ENCODE data around the gene KRT6B. TPM values are rescaled to one million over a fixed set of nuclear protein-coding genes. Genes with fewer than 3 reads are reported as not detected.

Gene KRT6B
- total RNA-seq, 1 experiment from 2014 or later = not detected

DNA sequence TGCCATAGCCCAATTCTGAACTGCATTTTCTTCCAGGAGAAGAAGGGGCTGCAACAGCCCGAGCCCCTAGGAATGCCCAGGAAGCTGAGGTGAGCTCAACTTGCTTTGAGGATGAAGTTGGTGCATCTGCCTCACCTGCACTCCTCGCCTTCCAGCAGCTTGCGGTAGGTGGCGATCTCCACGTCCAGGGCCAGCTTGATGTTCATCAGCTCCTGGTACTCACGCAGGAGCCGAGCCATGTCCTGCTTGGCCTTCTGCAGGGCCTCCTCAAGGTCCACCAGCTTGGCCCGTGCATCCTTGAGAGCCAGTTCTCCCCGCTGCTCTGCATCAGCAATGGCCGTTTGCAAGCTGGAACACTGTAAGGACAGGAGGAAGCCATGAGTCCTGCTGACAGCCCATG, 23.8 kb downstream of the KRT6B start:
- ChIA-PET CTCF (interaction anchor here (1.2 to 4.3 kb wide), 2 partner anchors 13 to 32 kb away, joined by 5 to 11 read pairs; no protein-coding TSS in a partner anchor), POLR2A (no interaction called here)
- no peaks in the 10 kb centered on the region for H3K9me3 ChIP-seq
- BruUV-seq (replicated peaks) = no TSS peak
- no peak for DNase-seq
- peaks cover 9% of the 10 kb centered on the region for H3K27me3 Mint-ChIP-seq (ENCODE audit: insufficient read depth, unreplicated experiment)
- H3K4me1 ChIP-seq = peaks cover 6% of the 10 kb centered on the region; the same call in 1 of the 2 replicates
- H3K4me3 ChIP-seq (ENCODE audit: low read depth, low read length) = no peak overlapping the region
- H3K27ac Mint-ChIP-seq (ENCODE audit: unreplicated experiment) = no peak overlapping the region
- H3K4me3 Mint-ChIP-seq (ENCODE audit: unreplicated experiment) = no peak overlapping the region
- intact Hi-C loops (cut with micrococcal nuclease; ENCODE audit: unreplicated experiment) = no loop called here
- H3K36me3 ChIP-seq (ENCODE audit: control insufficient read depth, insufficient read depth, low read length) = no peaks in the 10 kb centered on the region
- H3K36me3 Mint-ChIP-seq (ENCODE audit: insufficient read depth, unreplicated experiment) = no peaks in the 10 kb centered on the region
- TF ChIP-seq, protein P1, sequence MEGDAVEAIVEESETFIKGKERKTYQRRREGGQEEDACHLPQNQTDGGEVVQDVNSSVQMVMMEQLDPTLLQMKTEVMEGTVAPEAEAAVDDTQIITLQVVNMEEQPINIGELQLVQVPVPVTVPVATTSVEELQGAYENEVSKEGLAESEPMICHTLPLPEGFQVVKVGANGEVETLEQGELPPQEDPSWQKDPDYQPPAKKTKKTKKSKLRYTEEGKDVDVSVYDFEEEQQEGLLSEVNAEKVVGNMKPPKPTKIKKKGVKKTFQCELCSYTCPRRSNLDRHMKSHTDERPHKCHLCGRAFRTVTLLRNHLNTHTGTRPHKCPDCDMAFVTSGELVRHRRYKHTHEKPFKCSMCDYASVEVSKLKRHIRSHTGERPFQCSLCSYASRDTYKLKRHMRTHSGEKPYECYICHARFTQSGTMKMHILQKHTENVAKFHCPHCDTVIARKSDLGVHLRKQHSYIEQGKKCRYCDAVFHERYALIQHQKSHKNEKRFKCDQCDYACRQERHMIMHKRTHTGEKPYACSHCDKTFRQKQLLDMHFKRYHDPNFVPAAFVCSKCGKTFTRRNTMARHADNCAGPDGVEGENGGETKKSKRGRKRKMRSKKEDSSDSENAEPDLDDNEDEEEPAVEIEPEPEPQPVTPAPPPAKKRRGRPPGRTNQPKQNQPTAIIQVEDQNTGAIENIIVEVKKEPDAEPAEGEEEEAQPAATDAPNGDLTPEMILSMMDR (IDR thresholded peaks at IDR 0.05; ENCODE audit: insufficient read depth in 1 of 2, low read depth in 1 of 2, low read length in 1 of 2, severe bottlenecking in 1 of 2, unreplicated experiment in 1 of 2) = no peak
- no peaks in the 10 kb centered on the region for H3K27me3 ChIP-seq (replicated peaks; ENCODE audit: control insufficient read depth, insufficient read depth, low read length)
- H3K4me1 Mint-ChIP-seq (ENCODE audit: low read depth, unreplicated experiment) = peaks cover 6% of the 10 kb centered on the region
- no peaks in the 10 kb centered on the region for H3K9me3 Mint-ChIP-seq (ENCODE audit: unreplicated experiment)

DNA sequence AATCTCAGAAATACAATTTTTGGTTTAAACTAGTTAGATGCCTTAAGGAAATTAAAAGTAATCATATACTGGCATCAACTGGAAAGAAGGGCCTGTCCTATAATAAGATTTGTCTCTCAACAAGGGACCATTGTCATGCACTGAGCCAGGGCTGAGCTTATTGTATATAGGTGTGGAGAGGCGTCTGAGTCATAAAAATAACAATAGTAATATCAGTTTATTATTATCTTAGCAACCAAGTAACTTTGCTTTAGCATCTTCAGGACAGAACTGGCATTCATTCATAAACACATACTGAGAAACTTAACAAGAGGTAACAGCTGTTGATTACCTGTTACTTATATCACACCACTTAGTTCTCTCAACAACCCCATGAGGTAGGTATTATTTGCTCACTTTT, 24.9 kb downstream of the KRT6B start:
- H3K4me1 ChIP-seq = peaks cover 6% of the 10 kb centered on the region; the same call in 1 of the 2 replicates
- H3K27ac Mint-ChIP-seq (ENCODE audit: unreplicated experiment) = no peak overlapping the region
- H3K4me3 Mint-ChIP-seq (ENCODE audit: unreplicated experiment) = no peak overlapping the region
- DNase-seq = no peak
- H3K9me3 ChIP-seq = no peaks in the 10 kb centered on the region
- no peak overlapping the region for H3K4me3 ChIP-seq (ENCODE audit: low read depth, low read length)
- H3K36me3 ChIP-seq (ENCODE audit: control insufficient read depth, insufficient read depth, low read length) = no peaks in the 10 kb centered on the region
- no peaks in the 10 kb centered on the region for H3K9me3 Mint-ChIP-seq (ENCODE audit: unreplicated experiment)
- peaks cover 4% of the 10 kb centered on the region for H3K27me3 Mint-ChIP-seq (ENCODE audit: insufficient read depth, unreplicated experiment)
- POLR2A ChIA-PET = no interaction called here
- TF ChIP-seq, protein P1 (IDR thresholded peaks at IDR 0.05; ENCODE audit: insufficient read depth in 1 of 2, low read depth in 1 of 2, low read length in 1 of 2, severe bottlenecking in 1 of 2, unreplicated experiment in 1 of 2) = no peak
- no peaks in the 10 kb centered on the region for H3K27me3 ChIP-seq (replicated peaks; ENCODE audit: control insufficient read depth, insufficient read depth, low read length)
- CTCF ChIA-PET = interaction anchor here (1.2 to 4.3 kb wide), 2 partner anchors 14 to 31 kb away, joined by 5 to 11 read pairs; no protein-coding TSS in a partner anchor
- intact Hi-C loops (cut with micrococcal nuclease; ENCODE audit: unreplicated experiment) = no loop called here
- BruUV-seq (replicated peaks) = no TSS peak
- peaks cover 6% of the 10 kb centered on the region for H3K4me1 Mint-ChIP-seq (ENCODE audit: low read depth, unreplicated experiment)
- no peaks in the 10 kb centered on the region for H3K36me3 Mint-ChIP-seq (ENCODE audit: insufficient read depth, unreplicated experiment)

DNA sequence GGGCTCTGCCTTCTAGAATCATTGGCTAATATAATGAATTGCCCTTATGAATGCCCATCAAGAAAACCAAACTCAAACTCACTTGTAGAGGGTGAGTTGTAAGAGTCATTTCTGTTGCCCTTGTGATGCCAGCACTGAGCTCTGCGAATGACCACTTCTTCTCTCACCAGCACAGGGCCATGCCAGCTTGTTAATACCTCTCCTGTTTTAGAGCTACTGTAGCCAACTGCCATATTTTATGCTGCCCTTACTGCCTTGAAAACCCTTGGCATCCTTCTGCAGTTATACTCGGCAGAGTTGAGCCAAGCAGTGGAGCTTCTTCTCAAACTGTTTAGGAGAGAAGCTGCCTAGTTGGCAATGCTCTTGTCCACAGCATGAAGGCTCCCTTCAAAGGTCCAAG, 25.9 kb downstream of the KRT6B start:
- no peak for DNase-seq
- Histone ChIP-seq H3K36me3 (ENCODE audit: control insufficient read depth, insufficient read depth, low read length) (no peaks in the 10 kb centered on the region), H3K9me3 (no peaks in the 10 kb centered on the region), H3K4me1 (peaks cover 6% of the 10 kb centered on the region; the same call in 1 of the 2 replicates), H3K27me3 (replicated peaks; ENCODE audit: control insufficient read depth, insufficient read depth, low read length) (no peaks in the 10 kb centered on the region), H3K4me3 (ENCODE audit: low read depth, low read length) (no peak overlapping the region)
- H3K4me1 Mint-ChIP-seq (ENCODE audit: low read depth, unreplicated experiment) = peaks cover 6% of the 10 kb centered on the region
- no peaks in the 10 kb centered on the region for H3K9me3 Mint-ChIP-seq (ENCODE audit: unreplicated experiment)
- no peak overlapping the region for H3K4me3 Mint-ChIP-seq (ENCODE audit: unreplicated experiment)
- CTCF ChIA-PET = no interaction called here
- TF ChIP-seq, protein P1 (IDR thresholded peaks at IDR 0.05; ENCODE audit: insufficient read depth in 1 of 2, low read depth in 1 of 2, low read length in 1 of 2, severe bottlenecking in 1 of 2, unreplicated experiment in 1 of 2) = no peak
- H3K36me3 Mint-ChIP-seq (ENCODE audit: insufficient read depth, unreplicated experiment) = no peaks in the 10 kb centered on the region
- peaks cover 4% of the 10 kb centered on the region for H3K27me3 Mint-ChIP-seq (ENCODE audit: insufficient read depth, unreplicated experiment)
- no peak overlapping the region for H3K27ac Mint-ChIP-seq (ENCODE audit: unreplicated experiment)
- intact Hi-C loops (cut with micrococcal nuclease; ENCODE audit: unreplicated experiment) = no loop called here
- no TSS peak for BruUV-seq (replicated peaks)
- POLR2A ChIA-PET = no interaction called here

Measured in Caco-2 (cell line).